ENCODE measurements around the gene NMRK1.

The NMRK1 gene

GRCh38 chr9:75084081-75084672, 3.8 kb downstream of the NMRK1 start:
- Histone ChIP-seq H3K36me3 (ENCODE audit: control insufficient read depth, insufficient read depth, low read length) (no peaks in the 10 kb centered on the region), H3K4me1 (ENCODE audit: control insufficient read depth, insufficient read depth, low read length) (peaks cover 30% of the 10 kb centered on the region), H3K27ac (ENCODE audit: low read depth, low read length) (no peak overlapping the region), H3K9me3 (ENCODE audit: control insufficient read depth, insufficient read depth, low read depth, low read length) (no peaks in the 10 kb centered on the region), H3K9ac (ENCODE audit: low read length) (no peak overlapping the region), H3K4me3 (ENCODE audit: low read depth, low read length) (no peak overlapping the region), H3K27me3 (ENCODE audit: control insufficient read depth, insufficient read depth, low read length) (no peaks in the 10 kb centered on the region)

GRCh38 chr9:75083188-75083970, 4.6 kb downstream of the NMRK1 start:
- Histone ChIP-seq H3K9ac (ENCODE audit: low read length) (no peak overlapping the region), H3K36me3 (ENCODE audit: control insufficient read depth, insufficient read depth, low read length) (no peaks in the 10 kb centered on the region), H3K27ac (ENCODE audit: low read depth, low read length) (no peak overlapping the region)

GRCh38 chr9:75081632-75082031, 6.3 kb downstream of the NMRK1 start:
- H3K9ac ChIP-seq (ENCODE audit: low read length): no peak overlapping the region
- no peak overlapping the region for H3K27ac ChIP-seq (ENCODE audit: low read depth, low read length)
- H3K4me1 ChIP-seq (ENCODE audit: control insufficient read depth, insufficient read depth, low read length): peaks cover 30% of the 10 kb centered on the region
- no peaks in the 10 kb centered on the region for H3K27me3 ChIP-seq (ENCODE audit: control insufficient read depth, insufficient read depth, low read length)
- H3K4me3 ChIP-seq (ENCODE audit: low read depth, low read length): no peak overlapping the region
- H3K9me3 ChIP-seq (ENCODE audit: control insufficient read depth, insufficient read depth, low read depth, low read length): no peaks in the 10 kb centered on the region
- no peaks in the 10 kb centered on the region for H3K36me3 ChIP-seq (ENCODE audit: control insufficient read depth, insufficient read depth, low read length)

More at GRCh38 chr9:75083188-75083970, 4.6 kb downstream of the NMRK1 start:
- no peaks in the 10 kb centered on the region for H3K9me3 ChIP-seq (ENCODE audit: control insufficient read depth, insufficient read depth, low read depth, low read length)
- no peaks in the 10 kb centered on the region for H3K27me3 ChIP-seq (ENCODE audit: control insufficient read depth, insufficient read depth, low read length)
- H3K4me3 ChIP-seq (ENCODE audit: low read depth, low read length): no peak overlapping the region
- H3K4me1 ChIP-seq (ENCODE audit: control insufficient read depth, insufficient read depth, low read length): peaks cover 30% of the 10 kb centered on the region

GRCh38 chr9:75072895-75073294, 15.1 kb downstream of the NMRK1 start:
- H3K9me3 ChIP-seq (ENCODE audit: control insufficient read depth, insufficient read depth, low read depth, low read length): no peaks in the 10 kb centered on the region
- peaks cover 12% of the 10 kb centered on the region for H3K4me1 ChIP-seq (ENCODE audit: control insufficient read depth, insufficient read depth, low read length)
- no peak overlapping the region for H3K27ac ChIP-seq (ENCODE audit: low read depth, low read length)
- H3K36me3 ChIP-seq (ENCODE audit: control insufficient read depth, insufficient read depth, low read length): no peaks in the 10 kb centered on the region
- H3K9ac ChIP-seq (ENCODE audit: low read length): no peak overlapping the region
- H3K4me3 ChIP-seq (ENCODE audit: low read depth, low read length): no peak overlapping the region
- no peaks in the 10 kb centered on the region for H3K27me3 ChIP-seq (ENCODE audit: control insufficient read depth, insufficient read depth, low read length)

GRCh38 chr9:75071530-75072122, 16.3 kb downstream of the NMRK1 start:
- H3K36me3 ChIP-seq (ENCODE audit: control insufficient read depth, insufficient read depth, low read length): no peaks in the 10 kb centered on the region
- H3K27me3 ChIP-seq (ENCODE audit: control insufficient read depth, insufficient read depth, low read length): no peaks in the 10 kb centered on the region
- H3K27ac ChIP-seq (ENCODE audit: low read depth, low read length): no peak overlapping the region
- peaks cover 12% of the 10 kb centered on the region for H3K4me1 ChIP-seq (ENCODE audit: control insufficient read depth, insufficient read depth, low read length)
- H3K9ac ChIP-seq (ENCODE audit: low read length): no peak overlapping the region
- no peaks in the 10 kb centered on the region for H3K9me3 ChIP-seq (ENCODE audit: control insufficient read depth, insufficient read depth, low read depth, low read length)
- H3K4me3 ChIP-seq (ENCODE audit: low read depth, low read length): no peak overlapping the region

- Histone ChIP-seq H3K4me3 (ENCODE audit: low read depth, low read length) (no peak overlapping the region), H3K27me3 (ENCODE audit: control insufficient read depth, insufficient read depth, low read length) (no peaks in the 10 kb centered on the region), H3K9ac (ENCODE audit: low read length) (no peak overlapping the region), H3K9me3 (ENCODE audit: control insufficient read depth, insufficient read depth, low read depth, low read length) (no peaks in the 10 kb centered on the region), H3K36me3 (ENCODE audit: control insufficient read depth, insufficient read depth, low read length) (no peaks in the 10 kb centered on the region), H3K27ac (ENCODE audit: low read depth, low read length) (no peak overlapping the region), H3K4me1 (ENCODE audit: control insufficient read depth, insufficient read depth, low read length) (peaks cover 12% of the 10 kb centered on the region)
Observed at GRCh38 chr9:75069171-75069570, 18.8 kb downstream of the NMRK1 start.

- peaks cover 12% of the 10 kb centered on the region for H3K4me1 ChIP-seq (ENCODE audit: control insufficient read depth, insufficient read depth, low read length)
- H3K9me3 ChIP-seq (ENCODE audit: control insufficient read depth, insufficient read depth, low read depth, low read length): no peaks in the 10 kb centered on the region
- no peaks in the 10 kb centered on the region for H3K27me3 ChIP-seq (ENCODE audit: control insufficient read depth, insufficient read depth, low read length)
- no peak overlapping the region for H3K4me3 ChIP-seq (ENCODE audit: low read depth, low read length)
- H3K36me3 ChIP-seq (ENCODE audit: control insufficient read depth, insufficient read depth, low read length): no peaks in the 10 kb centered on the region
- H3K9ac ChIP-seq (ENCODE audit: low read length): no peak overlapping the region
- no peak overlapping the region for H3K27ac ChIP-seq (ENCODE audit: low read depth, low read length)
Observed at GRCh38 chr9:75067894-75068293, 20.1 kb downstream of the NMRK1 start.

- Histone ChIP-seq H3K4me1 (ENCODE audit: control insufficient read depth, insufficient read depth, low read length) (peaks cover 7% of the 10 kb centered on the region; the same call in 1 of the 2 replicates), H3K27ac (ENCODE audit: low read depth, low read length) (no peak overlapping the region), H3K36me3 (ENCODE audit: control insufficient read depth, insufficient read depth, low read length) (no peaks in the 10 kb centered on the region), H3K27me3 (ENCODE audit: control insufficient read depth, insufficient read depth, low read length) (no peaks in the 10 kb centered on the region), H3K9me3 (ENCODE audit: control insufficient read depth, insufficient read depth, low read depth, low read length) (no peaks in the 10 kb centered on the region), H3K9ac (ENCODE audit: low read length) (no peak overlapping the region), H3K4me3 (ENCODE audit: low read depth, low read length) (no peak overlapping the region)
Observed at GRCh38 chr9:75065510-75065909, 22.4 kb downstream of the NMRK1 start.

- Histone ChIP-seq H3K4me1 (ENCODE audit: control insufficient read depth, insufficient read depth, low read length) (peaks cover 6% of the 10 kb centered on the region; the same call in 1 of the 2 replicates), H3K27ac (ENCODE audit: low read depth, low read length) (no peak overlapping the region), H3K36me3 (ENCODE audit: control insufficient read depth, insufficient read depth, low read length) (no peaks in the 10 kb centered on the region), H3K27me3 (ENCODE audit: control insufficient read depth, insufficient read depth, low read length) (no peaks in the 10 kb centered on the region), H3K9me3 (ENCODE audit: control insufficient read depth, insufficient read depth, low read depth, low read length) (no peaks in the 10 kb centered on the region), H3K9ac (ENCODE audit: low read length) (no peak overlapping the region), H3K4me3 (ENCODE audit: low read depth, low read length) (no peak overlapping the region)
Observed at GRCh38 chr9:75064307-75065025, 23.5 kb downstream of the NMRK1 start.

- Histone ChIP-seq H3K36me3 (ENCODE audit: control insufficient read depth, insufficient read depth, low read length) (no peaks in the 10 kb centered on the region), H3K27ac (ENCODE audit: low read depth, low read length) (no peak overlapping the region), H3K4me3 (ENCODE audit: low read depth, low read length) (no peak overlapping the region), H3K4me1 (ENCODE audit: control insufficient read depth, insufficient read depth, low read length) (no peaks in the 10 kb centered on the region), H3K27me3 (ENCODE audit: control insufficient read depth, insufficient read depth, low read length) (no peaks in the 10 kb centered on the region), H3K9ac (ENCODE audit: low read length) (no peak overlapping the region), H3K9me3 (ENCODE audit: control insufficient read depth, insufficient read depth, low read depth, low read length) (no peaks in the 10 kb centered on the region)
Observed at GRCh38 chr9:75063556-75064305, 24.2 kb downstream of the NMRK1 start.
